ENCODE data around the gene SSC5D.
A peak's percentile ranks its signal among the peaks of the same experiment; 100 is the strongest.

SSC5D gene

GRCh38 chr19:55473225-55474012 lies 14.8 kb upstream of the SSC5D start:
- DNase-seq (ENCODE audit: low spot score), result no peak

GRCh38 chr19:55474269-55475265 lies 13.7 kb upstream of the SSC5D start:
- no peak for DNase-seq (ENCODE audit: low spot score)

- DNase-seq (ENCODE audit: low spot score), result peak; percentile 98
Measured at GRCh38 chr19:55476100-55476775, 12.0 kb upstream of the SSC5D start, which contains the start of gene ZNF628. ZNF628 (plus strand) TSS chr19:55476617; CDS start chr19:55479911, 3,294 bp downstream.

- no peak for DNase-seq (ENCODE audit: low spot score)
Measured at GRCh38 chr19:55477905-55478304, 10.3 kb upstream of the SSC5D start.

GRCh38 chr19:55478364-55478763 lies 9.9 kb upstream of the SSC5D start:
- DNase-seq (ENCODE audit: low spot score), result no peak

GRCh38 chr19:55479045-55479444 lies 9.2 kb upstream of the SSC5D start:
- DNase-seq (ENCODE audit: low spot score), result no peak

- DNase-seq (ENCODE audit: low spot score), result no peak
Measured at GRCh38 chr19:55479451-55480230, 8.6 kb upstream of the SSC5D start.

- DNase-seq (ENCODE audit: low spot score), result no peak
Measured at GRCh38 chr19:55481148-55481793, 7.0 kb upstream of the SSC5D start.

- no peak for DNase-seq (ENCODE audit: low spot score)
Measured at GRCh38 chr19:55481794-55482155, 6.5 kb upstream of the SSC5D start.

- DNase-seq (ENCODE audit: low spot score), result no peak
Measured at GRCh38 chr19:55482156-55482961, 5.9 kb upstream of the SSC5D start.

GRCh38 chr19:55482967-55483705 lies 5.1 kb upstream of the SSC5D start:
- no peak for DNase-seq (ENCODE audit: low spot score)

- no peak for DNase-seq (ENCODE audit: low spot score)
Measured at GRCh38 chr19:55483706-55484592, 4.3 kb upstream of the SSC5D start.

GRCh38 chr19:55484593-55485438 lies 3.4 kb upstream of the SSC5D start, which contains the start of gene NAT14:
NAT14 (plus strand) TSS chr19:55485188; CDS start chr19:55485709, 521 bp downstream.
- no peak for DNase-seq (ENCODE audit: low spot score)

- no peak for DNase-seq (ENCODE audit: low spot score)
Measured at GRCh38 chr19:55485439-55486011, 2.7 kb upstream of the SSC5D start.

GRCh38 chr19:55486043-55486970 lies 1.9 kb upstream of the SSC5D start:
- no peak for DNase-seq (ENCODE audit: low spot score)
